ENCODE results near the gene CCDC188. TPM values are rescaled to one million over a fixed set of nuclear protein-coding genes. Genes with fewer than 3 reads are reported as not detected.

Gene CCDC188
- total RNA-seq, 1 experiment from 2014 or later: not detected

GRCh38 chr22:20173772-20174171 lies 22.9 kb upstream of the CCDC188 start:
- H3K27ac ChIP-seq (ENCODE audit: low read length): no peak overlapping the region
- H3F3A ChIP-seq (ENCODE audit: low read length, unreplicated experiment): no peaks in the 10 kb centered on the region
- H3K9me3 ChIP-seq (ENCODE audit: low read length): no peaks in the 10 kb centered on the region
- H3K36me3 ChIP-seq (ENCODE audit: low read depth, low read length): no peaks in the 10 kb centered on the region
- no peaks in the 10 kb centered on the region for H3K4me1 ChIP-seq (ENCODE audit: insufficient read depth, low read length)
- TF ChIP-seq EZH2phosphoT487 (IDR thresholded peaks at IDR 0.05; ENCODE audit: borderline replicate concordance, low read length) (no peak), EZH2 (IDR thresholded peaks at IDR 0.05; ENCODE audit: low read length, unreplicated experiment) (no peak)
- TF ChIP-seq, protein P1, sequence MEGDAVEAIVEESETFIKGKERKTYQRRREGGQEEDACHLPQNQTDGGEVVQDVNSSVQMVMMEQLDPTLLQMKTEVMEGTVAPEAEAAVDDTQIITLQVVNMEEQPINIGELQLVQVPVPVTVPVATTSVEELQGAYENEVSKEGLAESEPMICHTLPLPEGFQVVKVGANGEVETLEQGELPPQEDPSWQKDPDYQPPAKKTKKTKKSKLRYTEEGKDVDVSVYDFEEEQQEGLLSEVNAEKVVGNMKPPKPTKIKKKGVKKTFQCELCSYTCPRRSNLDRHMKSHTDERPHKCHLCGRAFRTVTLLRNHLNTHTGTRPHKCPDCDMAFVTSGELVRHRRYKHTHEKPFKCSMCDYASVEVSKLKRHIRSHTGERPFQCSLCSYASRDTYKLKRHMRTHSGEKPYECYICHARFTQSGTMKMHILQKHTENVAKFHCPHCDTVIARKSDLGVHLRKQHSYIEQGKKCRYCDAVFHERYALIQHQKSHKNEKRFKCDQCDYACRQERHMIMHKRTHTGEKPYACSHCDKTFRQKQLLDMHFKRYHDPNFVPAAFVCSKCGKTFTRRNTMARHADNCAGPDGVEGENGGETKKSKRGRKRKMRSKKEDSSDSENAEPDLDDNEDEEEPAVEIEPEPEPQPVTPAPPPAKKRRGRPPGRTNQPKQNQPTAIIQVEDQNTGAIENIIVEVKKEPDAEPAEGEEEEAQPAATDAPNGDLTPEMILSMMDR (conservative IDR thresholded peaks at IDR 0.05; ENCODE audit: low read depth, low read length): no peak
- no peak overlapping the region for H2AFZ ChIP-seq (ENCODE audit: low read length)
- DNase-seq: no peak
- ATAC-seq: no peak
- intact Hi-C loops (cut with micrococcal nuclease): no loop called here
- H4K20me1 ChIP-seq (ENCODE audit: low read length): no peaks in the 10 kb centered on the region
- CTCF ChIA-PET: no interaction called here
- POLR2A ChIA-PET (ENCODE audit: unreplicated experiment): no interaction called here
- H3K9ac ChIP-seq (ENCODE audit: low read length): no peak overlapping the region
- no peak overlapping the region for H3K4me3 ChIP-seq (ENCODE audit: low read length)
- no peaks in the 10 kb centered on the region for H3K79me2 ChIP-seq (ENCODE audit: low read length)
- no TSS peak for BruUV-seq (replicated peaks)
- H3K4me2 ChIP-seq (ENCODE audit: low read length): no peak overlapping the region
- no peaks in the 10 kb centered on the region for H3K9me2 ChIP-seq (replicated peaks; ENCODE audit: low read length)
- H3K27me3 ChIP-seq (ENCODE audit: low read length): no peaks in the 10 kb centered on the region

DNA sequence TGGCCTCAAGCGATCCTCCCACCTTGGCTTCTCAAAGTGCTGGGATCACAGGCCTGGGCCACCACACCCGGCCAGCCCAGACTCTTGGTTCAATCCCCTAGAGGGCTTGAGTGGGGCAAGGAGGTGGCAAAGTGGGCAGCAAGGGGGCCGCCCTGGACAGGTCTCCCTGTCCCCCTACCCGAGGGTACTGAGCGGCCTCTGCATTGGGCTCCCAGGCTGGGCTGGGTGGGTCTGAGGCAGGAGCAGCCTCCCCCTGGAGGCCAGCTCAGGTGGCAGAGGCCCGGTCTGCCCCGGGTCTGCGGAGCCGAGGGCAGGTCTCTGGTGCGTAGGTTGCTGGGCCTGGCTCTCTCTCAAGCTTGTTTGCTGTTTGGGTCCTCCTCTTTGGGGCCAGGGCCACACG lies 22.4 kb upstream of the CCDC188 start:
- H3K9me3 ChIP-seq (ENCODE audit: low read length): no peaks in the 10 kb centered on the region
- H3K4me2 ChIP-seq (ENCODE audit: low read length): no peak overlapping the region
- no peak overlapping the region for H3K27ac ChIP-seq (ENCODE audit: low read length)
- CTCF ChIA-PET: no interaction called here
- POLR2A ChIA-PET (ENCODE audit: unreplicated experiment): no interaction called here
- no peak overlapping the region for H2AFZ ChIP-seq (ENCODE audit: low read length)
- TF ChIP-seq, protein P1 (conservative IDR thresholded peaks at IDR 0.05; ENCODE audit: low read depth, low read length): no peak
- TF ChIP-seq EZH2 (IDR thresholded peaks at IDR 0.05; ENCODE audit: low read length, unreplicated experiment) (no peak), EZH2phosphoT487 (IDR thresholded peaks at IDR 0.05; ENCODE audit: borderline replicate concordance, low read length) (no peak)
- no peaks in the 10 kb centered on the region for H4K20me1 ChIP-seq (ENCODE audit: low read length)
- H3K9ac ChIP-seq (ENCODE audit: low read length): no peak overlapping the region
- H3K4me1 ChIP-seq (ENCODE audit: insufficient read depth, low read length): no peaks in the 10 kb centered on the region
- intact Hi-C loops (cut with micrococcal nuclease): no loop called here
- H3K36me3 ChIP-seq (ENCODE audit: low read depth, low read length): no peaks in the 10 kb centered on the region
- no peaks in the 10 kb centered on the region for H3F3A ChIP-seq (ENCODE audit: low read length, unreplicated experiment)
- no TSS peak for BruUV-seq (replicated peaks)
- DNase-seq (no peak), ATAC-seq (no peak)
- H3K4me3 ChIP-seq (ENCODE audit: low read length): no peak overlapping the region
- H3K27me3 ChIP-seq (ENCODE audit: low read length): no peaks in the 10 kb centered on the region
- H3K79me2 ChIP-seq (ENCODE audit: low read length): no peaks in the 10 kb centered on the region
- H3K9me2 ChIP-seq (replicated peaks; ENCODE audit: low read length): no peaks in the 10 kb centered on the region

DNA sequence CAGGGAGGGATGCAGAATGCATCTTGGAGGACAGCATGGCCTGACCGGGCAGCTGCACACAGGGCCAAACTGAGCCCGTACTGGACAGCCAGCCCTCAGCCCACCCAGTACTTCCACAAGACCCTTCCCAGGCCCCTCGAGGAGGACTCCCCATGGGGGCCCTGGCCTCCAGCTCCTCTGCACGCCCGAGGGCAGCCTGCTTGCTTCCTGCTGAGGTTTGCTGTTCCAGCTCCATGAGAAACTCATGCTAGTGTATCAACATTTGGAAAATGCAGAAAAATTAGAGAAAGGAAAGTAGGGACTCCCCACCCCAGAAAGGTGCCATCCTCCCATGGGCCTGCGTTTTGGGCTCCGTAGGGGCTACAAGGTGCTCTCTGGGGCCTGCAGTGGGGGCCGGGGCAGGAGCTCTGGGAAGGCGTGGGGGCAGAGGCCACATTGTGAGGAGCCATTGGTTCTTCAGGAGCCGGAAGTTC lies 21.3 kb upstream of the CCDC188 start:
- Histone ChIP-seq H2AFZ (ENCODE audit: low read length) (no peak overlapping the region), H3K9me3 (ENCODE audit: low read length) (no peaks in the 10 kb centered on the region), H3K4me3 (ENCODE audit: low read length) (no peak overlapping the region), H3K4me2 (ENCODE audit: low read length) (no peak overlapping the region), H3K27me3 (ENCODE audit: low read length) (no peaks in the 10 kb centered on the region), H3K9ac (ENCODE audit: low read length) (no peak overlapping the region), H3K36me3 (ENCODE audit: low read depth, low read length) (no peaks in the 10 kb centered on the region), H4K20me1 (ENCODE audit: low read length) (no peaks in the 10 kb centered on the region), H3K4me1 (ENCODE audit: insufficient read depth, low read length) (no peaks in the 10 kb centered on the region), H3F3A (ENCODE audit: low read length, unreplicated experiment) (no peaks in the 10 kb centered on the region), H3K27ac (ENCODE audit: low read length) (no peak overlapping the region), H3K9me2 (replicated peaks; ENCODE audit: low read length) (no peaks in the 10 kb centered on the region), H3K79me2 (ENCODE audit: low read length) (no peaks in the 10 kb centered on the region)
- DNase-seq (no peak), ATAC-seq (no peak)
- CTCF ChIA-PET: no interaction called here
- BruUV-seq (replicated peaks): no TSS peak
- intact Hi-C loops (cut with micrococcal nuclease): no loop called here
- POLR2A ChIA-PET (ENCODE audit: unreplicated experiment): no interaction called here
- TF ChIP-seq EZH2phosphoT487 (IDR thresholded peaks at IDR 0.05; ENCODE audit: borderline replicate concordance, low read length): no peak
- TF ChIP-seq, protein P1 (conservative IDR thresholded peaks at IDR 0.05; ENCODE audit: low read depth, low read length): no peak
- TF ChIP-seq EZH2 (IDR thresholded peaks at IDR 0.05; ENCODE audit: low read length, unreplicated experiment): no peak

All from PC-3 (cell line).